K562 (cell line): Measurements from ENCODE around the gene KRTAP5-11. TPM values are rescaled to one million over a fixed set of nuclear protein-coding genes. Genes with fewer than 3 reads are reported as not detected.
A peak's percentile ranks its signal among the peaks of the same experiment; 100 is the strongest.
"Not testable (repeated sequence)": the region's sequence is repeated elsewhere in the genome, so short reads cannot be mapped to it uniquely, and the experiment has no call there.

Experiments
- ATAC-seq: fragments of 200-7000 bp; cut with Tn5 transposase; 3 replicates; pipeline ENCODE4 v1.9.1; 2020; ENCODE audit warnings: moderate library complexity
- BruUV-seq: library from RNA; stranded (reverse); fragments of 400-500 nt; replicated peaks from 2 replicates; lab custom pipeline; 2021; lab: Mats Ljungman, UMichigan
- CTCF ChIA-PET: fragments of 300-600 bp; formaldehyde crosslinking; extraction: SDS; loops from one replicate; lab custom pipeline; 2021; ENCODE audit warnings: low intra/inter-chr PET ratio; lab: Yijun Ruan, JAX
- POLR2A ChIA-PET: fragments of 300-600, 350-650 bp; sonication (Branson Sonifier 250); formaldehyde crosslinking; extraction: SDS; loops from one replicate; lab custom pipeline; 2021; ENCODE audit warnings: antibody characterized with exemption, inconsistent platforms; lab: Yijun Ruan, JAX
- DNase-seq, 4 experiments: peaks; one replicate each; pipeline versions ENCODE4 v3.0.0 to v3.0.0-alpha.2; 2011 to 2018; ENCODE audit warnings: low spot score in 3 of 4, mixed read lengths in 3 of 4; ENCODE audit errors: extremely low read depth in 1 of 4
- FAIRE-seq: peaks from 2 replicates; lab custom pipeline; 2011; peaks lifted over from hg19 to GRCh38; lab: Jason Lieb, UNC
- H2AFZ ChIP-seq: 2 replicates; pipeline ENCODE4 v1.6.0; 2011; ENCODE audit warnings: low read depth, low read length, control low read depth, inconsistent platforms
- H3K27ac ChIP-seq: fragments of 200-600 bp; 3 replicates; pipeline ENCODE4 v1.8.0; 2011; ENCODE audit warnings: low read depth, mild to moderate bottlenecking, control low read depth, inconsistent platforms, low read length, moderate library complexity, mixed read lengths; ENCODE audit errors: extremely low read depth
- H3K27me3 ChIP-seq, 2 experiments: fragments of 300-600 bp in 1 of 2; 2 replicates in 1 of 2; 3 replicates in 1 of 2; pipeline versions ENCODE4 v1.6.0 to v1.8.0; 2011; ENCODE audit warnings: inconsistent platforms in 2 of 2, low read length in 2 of 2, mild to moderate bottlenecking in 1 of 2, mixed read lengths in 1 of 2, moderate library complexity in 1 of 2; ENCODE audit not compliant: control insufficient read depth in 2 of 2, insufficient read depth in 2 of 2
- H3K36me3 ChIP-seq: fragments of 300-600 bp; 3 replicates; pipeline ENCODE4 v1.8.0; 2011; ENCODE audit warnings: mild to moderate bottlenecking, low read length, inconsistent platforms; ENCODE audit not compliant: control insufficient read depth, insufficient read depth
- H3K4me1 ChIP-seq, 2 experiments: fragments of 200-600 bp in 1 of 2; replicated peaks in 1 of 2; 2 replicates in 1 of 2; 3 replicates in 1 of 2; pipeline versions ENCODE4 v1.5.1 to v1.8.0; 2011; ENCODE audit warnings: inconsistent platforms in 2 of 2, low read length in 2 of 2, mild to moderate bottlenecking in 1 of 2, mixed read lengths in 1 of 2, moderate library complexity in 1 of 2; ENCODE audit not compliant: control insufficient read depth in 2 of 2, insufficient read depth in 2 of 2
- H3K4me2 ChIP-seq: 2 replicates; pipeline ENCODE4 v1.6.1; 2011; ENCODE audit warnings: low read length, control low read depth, inconsistent platforms, mixed read lengths; ENCODE audit not compliant: insufficient read depth
- H3K4me3 ChIP-seq: fragments of 200-600 bp; sonication (generic), shearing (Covaris generic); 2 replicates; pipeline ENCODE4 v1.5.1; 2016; ENCODE audit warnings: control low read depth, inconsistent platforms
- H3K79me2 ChIP-seq: fragments of 200-600 bp; 3 replicates; pipeline ENCODE4 v1.8.0; 2011; ENCODE audit warnings: low read length, inconsistent platforms; ENCODE audit not compliant: control insufficient read depth, insufficient read depth
- H3K9ac ChIP-seq, 2 experiments: 2 replicates each; pipeline versions ENCODE4 v1.6.0 to v1.6.1; 2011; ENCODE audit warnings: low read depth in 2 of 2, low read length in 2 of 2, control low read depth in 1 of 2, inconsistent platforms in 1 of 2, mild to moderate bottlenecking in 1 of 2, mixed read lengths in 1 of 2; ENCODE audit not compliant: insufficient read depth in 1 of 2
- H3K9me1 ChIP-seq: one replicate; pipeline ENCODE4 v1.6.0; 2011; ENCODE audit warnings: inconsistent platforms, mild to moderate bottlenecking, low read length, moderate library complexity; ENCODE audit not compliant: control insufficient read depth, insufficient read depth
- H3K9me3 ChIP-seq: replicated peaks from 2 replicates; pipeline ENCODE4 v1.5.1; 2011; ENCODE audit warnings: low read depth, low read length, inconsistent platforms; ENCODE audit not compliant: control insufficient read depth, insufficient read depth
- H4K20me1 ChIP-seq: replicated peaks from 2 replicates; pipeline ENCODE4 v1.6.1; 2011; ENCODE audit warnings: low read length, inconsistent platforms, mixed read lengths; ENCODE audit not compliant: control insufficient read depth, insufficient read depth
- OTX1 ChIP-seq: fragments of 450-650 bp; formaldehyde crosslinking; IDR thresholded peaks from 2 replicates; pipeline ENCODE4 v1.4.0; 2022; ENCODE audit warnings: mild to moderate bottlenecking
- SUPT5H ChIP-seq: fragments of 450-650 bp; IDR thresholded peaks from 2 replicates; pipeline ENCODE4 v1.6.1; 2016
- U2AF2 ChIP-seq: fragments of 200-400 bp; formaldehyde crosslinking; optimal IDR thresholded peaks from 2 replicates; pipeline ENCODE3; 2017; ENCODE audit warnings: low read depth, mild to moderate bottlenecking, low read length
- WGBS: fragments of 100-300 bp; shearing (Covaris generic); methylation state at CpG from one replicate; pipeline ENCODE4 v1.1.6; 2016; ENCODE audit warnings: low coverage, mixed read lengths; ENCODE audit not compliant: insufficient coverage; ENCODE audit errors: missing lambda C conversion rate; 5-methylcytosine and 5-hydroxymethylcytosine counted together
- in situ Hi-C: fragments of 300-500 bp; cut with MboI; formaldehyde crosslinking; loops from 4 replicates; pipeline ENCODE4 v1.15.0; 2018; ENCODE audit warnings: inconsistent platforms, mixed read lengths
- intact Hi-C: fragments of 100-400 bp; cut with micrococcal nuclease; formaldehyde crosslinking; loops from 2 replicates; pipeline ENCODE4 v1.14.2; 2022
- polyA plus RNA-seq, 8 experiments: library from polyadenylated mRNA; depleted of rRNA in 4 of 8; stranded (reverse) in 5 of 8; unstranded in 3 of 8; fragments of >200 nt; fragmentation: Nextera tagmentation in 2 of 8; fragmentation: Illumina TruSeq in 1 of 8; extraction: Ambion mirVana in 2 of 8; extraction: Trizol in 1 of 8; gene quantifications; 2 replicates each; pipeline versions ENCODE4 v1.2.1 to v1.2.3, GENCODE V29; 2011 to 2014; ENCODE audit warnings: inconsistent platforms in 1 of 8, missing spikeins in 1 of 8
- total RNA-seq, 7 experiments: library from RNA; depleted of rRNA in 6 of 7; stranded (reverse); fragments of >200 nt in 6 of 7; fragmentation: Illumina TruSeq in 2 of 7; extraction: Trizol in 2 of 7; gene quantifications; 2 replicates each; pipeline versions ENCODE4 v1.2.1 to v1.2.3, GENCODE V29; 2011 to 2021; ENCODE audit warnings: low replicate concordance in 1 of 7
- TF ChIP-seq, protein P1 (sequence below): IDR thresholded peaks from 3 replicates; pipeline ENCODE4 v1.6.1; 2011; ENCODE audit warnings: borderline replicate concordance, mild to moderate bottlenecking, moderate library complexity; ENCODE audit not compliant: insufficient read length; ENCODE audit errors: extremely low read depth
- TF ChIP-seq, protein P2 (sequence below): sonication (generic); formaldehyde crosslinking; IDR thresholded peaks from 2 replicates; pipeline ENCODE4 v1.8.0; 2023; ENCODE audit warnings: mild to moderate bottlenecking, missing genetic modification reagents

Gene KRTAP5-11
- total and polyA plus RNA-seq, 9 of the 15 experiments (the other 6 are each of a cell fraction or from before 2014, with no cell fraction given): not detected

DNA sequence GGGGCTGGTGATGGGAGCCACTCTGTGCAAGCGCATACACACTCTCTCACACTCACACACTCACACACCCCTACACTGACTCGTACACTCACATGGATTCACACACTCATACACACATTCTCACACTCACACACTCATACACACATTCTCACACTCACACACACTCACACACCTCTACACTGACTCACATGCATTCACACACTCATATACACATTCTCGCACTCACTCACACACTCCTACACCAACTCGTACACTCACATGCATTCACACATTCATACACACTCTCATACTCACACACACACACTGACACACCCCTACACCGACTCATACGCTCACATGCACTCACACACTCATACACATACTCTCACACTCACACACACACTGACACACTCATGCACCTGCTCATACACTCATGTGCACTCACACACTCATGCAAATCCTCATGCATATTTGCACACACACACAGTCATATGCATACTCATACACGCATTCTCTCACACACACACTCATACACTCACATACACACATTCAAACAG, 5.1 kb downstream of the KRTAP5-11 start:
- FAIRE-seq: no peak
- no peaks in the 10 kb centered on the region for H4K20me1 ChIP-seq
- no peaks in the 10 kb centered on the region for H3K79me2 ChIP-seq
- H3K27ac ChIP-seq: no peak overlapping the region
- no peak for ATAC-seq
- H3K9ac ChIP-seq: no peak overlapping the region
- 1% methylated on average over 7 of the region's 7 CpGs for WGBS
- H3K4me1 ChIP-seq: no peaks in the 10 kb centered on the region
- H3K4me2 ChIP-seq: no peak overlapping the region
- TF ChIP-seq, protein P1, sequence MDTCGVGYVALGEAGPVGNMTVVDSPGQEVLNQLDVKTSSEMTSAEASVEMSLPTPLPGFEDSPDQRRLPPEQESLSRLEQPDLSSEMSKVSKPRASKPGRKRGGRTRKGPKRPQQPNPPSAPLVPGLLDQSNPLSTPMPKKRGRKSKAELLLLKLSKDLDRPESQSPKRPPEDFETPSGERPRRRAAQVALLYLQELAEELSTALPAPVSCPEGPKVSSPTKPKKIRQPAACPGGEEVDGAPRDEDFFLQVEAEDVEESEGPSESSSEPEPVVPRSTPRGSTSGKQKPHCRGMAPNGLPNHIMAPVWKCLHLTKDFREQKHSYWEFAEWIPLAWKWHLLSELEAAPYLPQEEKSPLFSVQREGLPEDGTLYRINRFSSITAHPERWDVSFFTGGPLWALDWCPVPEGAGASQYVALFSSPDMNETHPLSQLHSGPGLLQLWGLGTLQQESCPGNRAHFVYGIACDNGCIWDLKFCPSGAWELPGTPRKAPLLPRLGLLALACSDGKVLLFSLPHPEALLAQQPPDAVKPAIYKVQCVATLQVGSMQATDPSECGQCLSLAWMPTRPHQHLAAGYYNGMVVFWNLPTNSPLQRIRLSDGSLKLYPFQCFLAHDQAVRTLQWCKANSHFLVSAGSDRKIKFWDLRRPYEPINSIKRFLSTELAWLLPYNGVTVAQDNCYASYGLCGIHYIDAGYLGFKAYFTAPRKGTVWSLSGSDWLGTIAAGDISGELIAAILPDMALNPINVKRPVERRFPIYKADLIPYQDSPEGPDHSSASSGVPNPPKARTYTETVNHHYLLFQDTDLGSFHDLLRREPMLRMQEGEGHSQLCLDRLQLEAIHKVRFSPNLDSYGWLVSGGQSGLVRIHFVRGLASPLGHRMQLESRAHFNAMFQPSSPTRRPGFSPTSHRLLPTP: no peak
- TF ChIP-seq, protein P2, sequence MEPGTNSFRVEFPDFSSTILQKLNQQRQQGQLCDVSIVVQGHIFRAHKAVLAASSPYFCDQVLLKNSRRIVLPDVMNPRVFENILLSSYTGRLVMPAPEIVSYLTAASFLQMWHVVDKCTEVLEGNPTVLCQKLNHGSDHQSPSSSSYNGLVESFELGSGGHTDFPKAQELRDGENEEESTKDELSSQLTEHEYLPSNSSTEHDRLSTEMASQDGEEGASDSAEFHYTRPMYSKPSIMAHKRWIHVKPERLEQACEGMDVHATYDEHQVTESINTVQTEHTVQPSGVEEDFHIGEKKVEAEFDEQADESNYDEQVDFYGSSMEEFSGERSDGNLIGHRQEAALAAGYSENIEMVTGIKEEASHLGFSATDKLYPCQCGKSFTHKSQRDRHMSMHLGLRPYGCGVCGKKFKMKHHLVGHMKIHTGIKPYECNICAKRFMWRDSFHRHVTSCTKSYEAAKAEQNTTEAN (CRISPR knock-in tag): peak; percentile 97
- TF ChIP-seq SUPT5H (no peak), OTX1 (CRISPR knock-in tag) (peak; percentile 49; the same call in 1 of the 2 replicates), U2AF2 (no peak)
- no peaks in the 10 kb centered on the region for H3K36me3 ChIP-seq
- ChIA-PET POLR2A (no interaction called here), CTCF (no interaction called here)
- no peaks in the 10 kb centered on the region for H3K9me3 ChIP-seq
- no TSS peak for BruUV-seq
- DNase-seq: no peak
- peaks cover 35 to 56% of the 10 kb centered on the region in 2 experiments for H3K27me3 ChIP-seq
- in situ Hi-C loops: loop anchor here (25.0 kb wide), 1 partner anchor 860 kb away; the partner anchor contains the start of gene CLPB
- H2AFZ ChIP-seq: no peak overlapping the region
- H3K9me1 ChIP-seq: no peaks in the 10 kb centered on the region
- intact Hi-C loops: no loop called here
- H3K4me3 ChIP-seq: no peak overlapping the region

DNA sequence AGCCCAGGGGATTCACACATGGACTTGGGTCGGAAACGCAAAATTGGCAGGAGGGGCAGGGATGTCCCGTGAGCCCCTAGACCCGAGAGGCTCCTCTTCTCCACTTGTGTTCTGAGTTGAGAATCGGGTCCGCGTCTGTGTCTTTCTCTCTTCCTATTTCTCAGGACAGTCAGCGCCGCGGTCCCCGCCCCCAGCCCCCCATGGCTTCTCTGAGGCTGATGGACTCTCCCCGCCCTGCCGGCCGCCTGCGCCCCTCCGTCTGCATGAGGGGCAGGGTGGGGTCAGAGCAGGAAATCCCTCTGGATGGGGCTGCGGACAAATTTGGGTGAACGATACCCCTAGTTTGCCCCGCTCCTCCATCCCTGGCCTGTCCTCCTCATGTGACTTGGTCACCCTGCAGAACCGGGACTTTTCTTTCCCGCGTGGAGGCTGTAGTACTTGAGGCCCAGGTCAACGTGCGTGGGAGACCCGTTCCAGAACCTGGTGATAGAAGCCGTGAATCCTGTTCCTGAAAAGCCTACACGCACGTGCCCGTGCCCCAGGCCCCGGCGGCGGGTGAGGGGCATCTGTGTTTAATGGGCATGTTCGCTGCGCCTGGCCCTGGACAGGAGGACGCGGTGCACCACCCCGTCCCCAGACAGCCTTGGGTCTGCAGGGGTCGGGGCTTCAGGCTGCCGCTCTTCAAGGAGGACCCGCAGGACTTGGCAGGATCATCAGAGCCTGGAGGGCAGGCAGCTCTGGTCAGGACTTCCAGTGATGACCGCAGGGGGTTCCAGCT, 5.8 kb downstream of the KRTAP5-11 start:
- intact Hi-C loops, H3K9me1 ChIP-seq, BruUV-seq, FAIRE-seq, DNase-seq, H3K79me2 ChIP-seq, ATAC-seq, CTCF ChIA-PET, H3K9me3 ChIP-seq, H3K4me3 ChIP-seq, H3K36me3 ChIP-seq, H2AFZ ChIP-seq, H3K9ac ChIP-seq, POLR2A ChIA-PET, H3K4me1 ChIP-seq, H3K4me2 ChIP-seq, H4K20me1 ChIP-seq, H3K27ac ChIP-seq: not testable (repeated sequence)
- under 1% methylated on average over 26 of the region's 41 CpGs for WGBS
- in situ Hi-C loops: loop anchor here (25.0 kb wide), 1 partner anchor 860 kb away; the partner anchor contains the start of gene CLPB
- peaks cover 37 to 56% of the 10 kb centered on the region in 2 experiments for H3K27me3 ChIP-seq
